HUDEP-2 (cell line): Measurements from ENCODE around the gene SMIM14.

ENCODE experiments used
- DNase-seq, 76 experiments: peaks; one replicate each; lab custom pipeline; 2025; ENCODE audit not compliant: unreplicated experiment in 76 of 76; lab: John Stamatoyannopoulos, UW

The SMIM14 gene

DNA sequence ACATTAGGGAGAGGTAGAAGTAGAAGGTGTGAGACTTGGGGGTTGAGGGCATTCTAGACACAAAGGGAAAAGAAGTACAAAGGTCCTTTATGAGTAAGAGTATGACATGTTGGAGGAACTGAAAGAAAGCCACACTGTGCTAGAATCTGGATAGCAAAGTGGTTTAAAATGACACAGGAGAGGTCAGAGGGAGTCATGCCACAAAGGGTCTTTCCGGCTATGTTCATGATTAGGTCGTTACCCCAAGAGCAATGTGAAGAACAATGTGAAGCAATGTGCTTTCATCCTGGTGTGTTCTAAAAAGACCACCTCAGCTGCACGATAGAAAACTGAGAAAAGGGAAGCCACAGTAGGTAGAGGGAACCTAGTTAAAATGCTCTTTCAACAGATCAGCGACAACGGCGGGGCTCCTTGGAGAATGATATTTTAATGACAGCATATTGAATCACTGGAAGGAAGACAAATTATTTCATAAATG is 29.2 kb downstream of the SMIM14 start:
- DNase-seq: no peak

DNA sequence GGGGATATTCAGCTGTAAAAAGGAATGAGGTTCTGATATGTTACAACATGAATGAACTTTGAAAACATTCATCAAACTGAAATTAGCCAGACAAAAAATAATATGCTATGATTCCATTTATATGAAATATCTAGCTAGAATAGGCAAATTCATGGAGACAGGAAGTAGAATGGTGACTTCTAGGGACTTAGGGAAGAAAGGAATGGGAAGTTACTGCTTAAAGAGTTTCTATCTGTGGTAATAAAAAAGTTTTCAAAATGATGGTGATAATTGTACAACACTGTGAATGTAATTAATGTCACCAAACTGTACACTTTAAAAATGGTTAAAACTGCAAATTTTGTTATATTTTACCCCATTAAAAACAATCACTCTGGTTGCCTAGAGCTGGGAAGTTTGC is 30.2 kb downstream of the SMIM14 start:
- no peak for DNase-seq

DNA sequence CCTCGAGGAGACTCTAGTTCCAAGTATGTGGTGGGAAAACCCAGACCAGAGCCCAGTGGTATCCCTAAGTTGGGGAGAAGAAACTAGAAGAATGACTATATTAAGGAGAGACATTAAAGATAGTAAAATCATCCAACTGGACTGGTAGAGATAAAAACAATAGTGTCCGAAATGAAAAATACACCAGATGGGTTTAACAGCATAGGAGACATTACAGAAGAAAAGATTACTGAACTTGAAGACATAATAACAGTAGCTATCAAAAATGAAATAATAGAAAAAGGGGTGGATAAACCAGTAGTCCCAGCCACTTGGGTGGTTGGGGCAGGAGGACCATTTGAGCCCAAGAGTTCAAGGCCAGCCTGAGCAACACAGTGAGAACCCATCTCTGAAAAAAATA is 31.9 kb downstream of the SMIM14 start:
- DNase-seq: no peak

DNA sequence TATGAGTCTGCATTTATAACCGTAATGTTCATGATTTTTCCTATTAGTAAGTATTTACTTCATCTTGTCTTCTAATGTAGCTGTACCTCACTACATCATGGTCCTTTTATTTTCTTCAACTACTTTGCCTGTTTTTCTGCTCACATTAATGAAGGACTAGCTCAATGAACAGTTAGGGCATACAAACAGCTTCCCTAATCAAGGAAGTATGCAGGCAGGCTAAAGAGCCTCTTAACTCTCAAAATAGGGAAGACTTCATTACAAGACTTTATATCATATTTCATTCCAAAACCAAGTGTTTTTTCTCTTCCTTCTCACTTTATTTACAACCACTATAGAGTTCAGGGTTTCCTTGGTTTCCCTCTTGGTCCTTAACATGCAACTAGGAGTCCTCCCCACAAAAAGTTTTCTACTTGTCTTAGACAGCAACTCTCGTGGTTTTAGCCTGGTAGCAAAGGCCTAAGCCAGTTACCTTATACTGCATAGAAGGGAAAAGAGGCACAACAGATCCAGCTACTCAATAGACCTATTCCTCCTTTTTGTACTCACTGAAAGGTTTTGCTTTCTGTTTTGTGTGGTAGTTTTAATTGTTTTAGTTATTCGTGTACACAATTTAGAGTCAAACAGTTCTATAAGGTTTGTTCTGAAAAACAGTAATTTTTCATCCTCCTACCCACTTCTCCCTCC is 40.8 kb downstream of the SMIM14 start:
- no peak for DNase-seq

DNA sequence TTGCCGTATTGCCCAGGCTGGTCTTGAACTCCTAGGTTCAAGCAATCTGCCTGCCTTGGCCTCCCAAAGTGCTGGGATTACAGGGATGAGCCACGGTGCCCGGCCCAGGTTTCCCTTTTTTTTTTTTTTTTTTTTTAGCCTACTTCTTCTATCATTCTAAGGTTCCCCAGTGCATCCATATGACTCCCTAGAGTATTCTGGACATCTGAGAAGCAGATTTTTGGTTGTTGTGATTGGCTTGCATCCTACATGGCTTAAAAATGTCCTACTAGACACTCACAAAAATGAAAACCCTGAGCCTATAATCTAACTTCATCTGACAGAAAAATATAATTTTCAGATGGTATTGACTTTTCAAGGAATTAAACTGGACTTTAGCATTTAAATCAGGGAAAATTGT is 41.7 kb downstream of the SMIM14 start:
- DNase-seq: no peak

DNA sequence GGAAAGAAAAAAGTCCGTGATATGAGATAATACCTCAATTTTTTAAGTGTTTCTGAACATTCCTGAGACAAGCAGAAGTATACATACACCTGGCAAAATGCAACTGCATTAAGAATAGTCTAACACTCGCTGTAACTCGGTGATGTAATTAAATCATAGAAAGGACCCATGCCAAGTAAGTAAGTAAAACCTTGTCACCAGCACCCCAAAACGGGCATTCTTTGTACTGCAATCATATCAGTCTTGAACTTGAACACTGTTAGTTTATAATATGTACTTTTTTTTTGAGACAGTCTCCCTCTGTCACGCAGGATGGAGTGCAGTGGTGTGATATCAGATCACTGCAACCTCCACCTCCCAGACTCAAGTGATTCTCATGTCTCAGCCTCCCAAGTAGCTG is 47.4 kb downstream of the SMIM14 start:
- DNase-seq: peak in 23 of 76 experiments; percentile 0 to 42 (median 8)

DNA sequence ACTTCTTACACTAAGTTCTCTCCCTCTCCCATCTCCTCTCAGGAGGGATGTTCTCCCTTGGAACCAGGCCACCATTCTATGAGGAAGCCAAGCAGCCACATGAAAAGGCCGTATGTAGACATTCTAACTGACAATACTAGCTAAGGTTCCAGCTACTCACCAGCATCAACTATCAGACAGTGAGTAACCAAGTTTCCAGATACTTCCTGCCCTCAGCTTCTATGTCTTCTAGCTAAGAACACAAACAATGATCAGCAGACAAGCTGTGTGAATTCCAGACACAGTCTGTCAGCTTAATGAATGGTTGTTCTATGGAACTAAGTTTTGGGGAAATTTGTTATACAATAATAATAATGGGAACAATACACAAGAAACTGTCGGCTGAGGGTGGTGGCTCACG is 50.8 kb downstream of the SMIM14 start:
- DNase-seq: no peak

DNA sequence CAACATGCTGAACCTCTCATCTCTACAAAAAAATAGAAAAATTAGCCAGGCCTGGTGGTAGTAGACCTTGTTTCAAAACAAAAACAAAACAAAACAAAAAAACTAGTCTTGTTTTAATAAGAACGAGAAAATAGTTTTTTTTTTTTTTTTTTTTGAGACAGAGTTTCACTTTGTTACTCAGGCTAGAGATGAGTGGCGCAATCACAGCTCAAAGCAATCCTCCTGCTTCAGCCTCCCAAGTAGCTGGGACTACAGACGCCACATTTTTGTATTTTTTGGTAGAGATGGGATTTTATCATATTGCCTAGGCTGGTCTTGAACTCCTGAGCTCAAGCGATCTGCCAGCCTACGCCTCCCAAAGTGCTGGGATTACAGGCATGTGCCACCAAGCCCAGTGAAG is 63.7 kb downstream of the SMIM14 start:
- DNase-seq: no peak

DNA sequence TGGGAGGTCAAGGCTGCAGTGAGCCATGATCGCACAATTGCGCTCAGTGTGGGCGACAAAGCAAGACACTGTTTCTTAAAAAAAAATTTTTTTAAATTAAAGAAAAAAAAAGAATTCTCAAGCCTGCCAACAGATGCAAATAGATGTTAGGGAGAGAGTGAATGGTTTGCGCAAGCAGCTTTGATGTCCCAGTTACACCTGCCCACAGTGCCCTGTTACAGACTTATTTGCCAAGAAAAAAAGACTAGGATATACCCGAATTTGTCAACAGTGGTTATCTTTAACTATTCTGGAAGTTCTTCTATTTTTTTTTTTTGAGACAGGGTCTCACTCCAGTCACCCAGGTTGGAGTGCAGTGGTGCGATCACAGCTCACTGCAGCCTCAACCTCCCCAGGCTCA is 67.2 kb downstream of the SMIM14 start:
- DNase-seq: no peak

DNA sequence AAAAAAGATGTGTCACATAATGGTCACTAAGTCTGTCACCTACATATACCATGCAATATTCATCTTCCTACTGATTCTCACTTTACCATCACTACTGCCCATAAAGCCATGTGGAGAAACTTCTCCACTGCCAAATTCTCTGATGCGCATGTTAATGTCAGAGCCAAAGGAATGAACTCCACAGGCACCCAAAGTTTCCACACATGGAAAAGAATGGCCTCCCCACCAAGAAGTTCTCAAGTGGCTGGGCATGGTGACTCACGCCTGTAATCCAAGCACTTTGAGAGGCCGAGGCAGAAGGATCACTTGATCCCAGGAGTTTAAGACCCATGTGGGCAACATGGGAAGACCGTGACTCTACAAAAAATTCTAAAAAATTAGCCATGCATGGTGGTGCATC is 67.6 kb downstream of the SMIM14 start:
- no peak for DNase-seq

DNA sequence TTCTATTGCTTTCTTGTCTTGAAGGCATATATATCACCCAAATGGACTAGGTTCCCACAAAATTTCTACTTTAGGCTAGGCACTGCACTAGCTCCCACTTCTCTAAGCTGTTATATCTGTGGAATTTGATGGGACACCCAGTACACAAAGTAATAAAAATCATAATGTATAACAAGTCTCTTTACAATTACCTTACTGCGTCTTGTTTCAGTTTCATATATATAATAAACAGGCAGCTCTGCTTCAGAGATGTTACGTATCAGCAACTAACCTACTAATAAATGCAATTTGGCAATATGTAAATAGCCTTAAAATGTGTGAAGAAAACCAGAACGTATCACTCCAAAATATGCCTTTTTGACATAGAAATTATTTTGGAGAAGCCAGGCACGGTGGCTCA is 69.5 kb downstream of the SMIM14 start:
- no peak for DNase-seq

DNA sequence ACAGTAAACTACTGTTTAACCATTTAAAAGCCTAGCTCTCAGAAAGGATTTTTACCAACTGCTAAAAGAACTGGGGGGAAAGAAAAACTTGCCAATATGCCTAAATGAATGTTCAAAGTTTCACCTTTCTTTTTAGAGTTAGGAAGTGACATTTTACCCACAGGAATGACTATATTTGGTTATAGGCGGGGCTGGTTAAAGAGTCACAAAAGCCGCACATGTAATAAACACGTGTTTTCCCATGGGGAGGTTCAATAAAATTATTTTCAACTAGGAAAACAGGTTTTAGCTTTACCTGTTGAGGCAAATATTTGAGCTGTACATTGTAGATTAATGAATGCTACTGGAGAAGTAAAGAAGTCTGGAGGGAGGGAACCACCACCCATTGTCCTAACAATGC is 69.9 kb downstream of the SMIM14 start:
- no peak for DNase-seq

DNA sequence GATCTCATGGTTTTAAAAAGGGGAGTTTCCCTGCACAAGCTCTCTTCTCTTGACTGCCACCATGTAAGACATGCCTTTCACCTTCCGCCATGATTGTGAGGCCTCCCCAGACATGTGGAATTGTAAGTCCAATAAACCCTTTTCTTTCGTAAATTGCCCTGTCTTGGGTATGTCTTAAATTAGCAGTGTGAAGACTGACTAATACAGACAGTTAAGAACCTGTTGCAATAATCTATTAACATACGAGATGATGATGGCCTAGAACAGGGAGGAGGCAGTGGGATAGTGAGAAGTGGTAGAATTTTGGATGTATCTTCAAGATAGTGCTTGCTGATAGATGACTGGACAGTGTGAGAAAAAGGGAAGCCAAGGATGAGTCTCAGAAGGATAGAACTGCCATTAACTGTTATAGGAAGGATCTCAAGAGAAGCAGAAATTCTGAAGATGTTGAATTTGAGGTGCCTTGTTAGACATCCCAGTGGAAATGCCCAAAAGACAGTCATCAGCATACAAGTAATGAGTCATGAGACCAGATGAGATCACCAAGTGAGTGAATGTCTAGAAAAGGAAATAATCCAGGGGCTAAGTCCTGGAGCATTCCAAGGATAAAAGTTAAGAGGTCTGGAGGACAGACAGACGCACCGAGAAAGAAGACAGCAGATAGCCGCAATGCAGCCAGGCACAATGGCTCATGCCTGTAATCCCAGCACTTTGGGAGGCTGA is 72.6 kb downstream of the SMIM14 start:
- no peak for DNase-seq

DNA sequence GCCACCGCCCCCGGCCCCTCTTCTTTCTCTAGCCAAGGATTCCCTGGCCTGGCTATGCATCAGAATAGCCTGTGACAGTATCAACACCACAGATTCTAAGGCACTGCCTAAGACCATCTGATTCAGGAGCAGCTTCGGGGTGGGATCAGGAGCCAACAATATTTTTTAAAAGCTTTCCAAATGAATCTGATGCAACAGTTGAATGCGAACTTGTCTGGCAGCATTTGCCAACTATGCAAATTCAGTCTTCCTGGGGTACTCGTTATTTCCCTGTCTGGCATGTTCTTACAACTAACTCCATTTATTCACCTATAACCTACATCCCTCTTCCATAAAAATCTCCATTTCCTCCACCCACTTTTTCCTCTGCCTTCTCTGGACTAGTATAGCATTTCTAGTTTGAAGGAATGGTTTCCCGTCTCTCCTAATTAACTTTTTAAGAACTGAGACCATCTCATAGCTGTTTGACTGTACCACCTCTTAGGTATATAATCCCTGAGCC is 75.3 kb downstream of the SMIM14 start:
- no peak for DNase-seq

DNA sequence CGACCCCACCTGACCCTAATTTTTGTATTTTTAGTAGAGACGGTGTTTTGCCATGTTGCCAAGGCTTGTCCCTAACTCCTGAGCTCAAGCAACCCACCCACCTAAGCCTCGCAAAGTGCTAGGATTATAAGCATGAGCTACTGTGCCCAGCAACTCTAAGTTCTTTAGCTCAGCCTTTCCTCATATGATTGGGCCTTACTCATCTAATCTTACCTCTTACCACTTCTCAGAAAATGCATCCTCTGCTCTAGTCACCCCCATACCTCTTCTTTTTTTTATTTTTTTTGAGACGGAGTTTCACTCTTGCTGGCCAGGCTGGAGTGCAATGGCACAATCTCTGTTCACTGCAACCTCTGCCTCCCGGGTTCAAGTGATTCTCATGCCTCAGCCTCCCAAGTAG is 75.9 kb downstream of the SMIM14 start:
- DNase-seq: no peak

DNA sequence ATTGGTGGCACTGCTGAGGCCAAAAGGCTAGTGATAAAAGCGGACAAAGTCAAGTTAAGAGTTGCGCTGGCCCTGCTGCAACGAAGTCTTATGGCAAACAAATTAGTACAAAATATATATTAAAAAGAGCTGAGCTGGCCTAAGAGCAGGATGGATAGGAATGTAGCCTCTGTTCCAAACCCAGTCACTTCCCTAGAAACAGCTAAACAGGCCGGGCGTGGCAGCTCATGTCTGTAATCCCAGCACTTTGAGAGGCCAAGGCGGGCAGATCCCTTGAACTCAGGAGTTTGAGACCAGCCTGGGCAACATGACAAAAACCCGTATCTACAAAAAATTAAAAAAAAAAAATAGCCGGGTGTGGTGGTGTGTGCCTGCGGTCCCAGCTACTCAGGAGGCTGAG is 79.0 kb downstream of the SMIM14 start:
- no peak for DNase-seq

DNA sequence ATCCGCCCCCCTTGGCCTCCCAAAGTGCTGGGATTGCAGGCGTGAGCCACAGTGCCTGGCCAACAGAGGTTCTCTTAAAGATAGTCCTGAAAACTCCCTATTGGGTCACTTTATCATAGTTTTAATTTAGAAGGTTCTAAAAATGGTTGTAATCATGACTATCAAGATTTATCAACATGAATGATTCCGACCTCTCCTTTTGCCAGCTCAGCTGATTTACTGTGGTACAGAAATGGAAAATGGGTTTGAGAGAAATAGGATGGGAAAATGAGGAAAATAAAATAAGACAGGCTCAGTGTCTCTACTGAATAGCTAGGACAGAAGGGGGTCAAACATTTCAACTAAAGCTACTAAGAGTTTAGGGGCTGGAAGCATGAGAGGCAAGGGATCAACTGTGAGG is 83.2 kb downstream of the SMIM14 start:
- no peak for DNase-seq

DNA sequence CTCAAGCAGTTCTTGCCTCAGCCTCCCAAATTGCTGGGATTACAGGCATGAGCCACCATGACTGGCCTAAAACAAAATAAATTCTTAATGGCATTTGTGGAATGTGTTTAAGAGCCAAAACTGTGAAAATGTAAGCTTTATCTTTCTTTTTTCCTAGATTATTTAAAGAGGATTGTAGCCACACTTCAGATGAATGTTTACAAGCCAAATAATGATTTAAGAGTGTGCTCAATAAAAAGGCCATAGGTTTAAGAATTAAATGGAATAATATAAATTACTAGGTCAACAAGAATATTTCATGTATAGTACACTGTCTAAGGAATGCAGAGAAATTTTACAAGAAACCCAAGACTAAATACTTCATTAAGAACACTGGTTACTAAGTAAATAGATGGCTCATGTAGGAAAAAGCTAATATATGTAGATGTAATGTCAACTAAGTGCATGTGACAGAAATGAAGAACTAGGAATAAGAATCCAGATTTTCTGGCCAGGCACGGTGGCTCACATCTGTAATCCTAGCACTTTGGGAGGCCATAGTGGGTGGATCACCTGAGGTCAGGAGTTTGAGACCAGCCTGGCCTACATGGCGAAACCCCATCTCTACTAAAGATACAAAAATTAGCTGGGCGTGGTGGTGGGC is 90.1 kb downstream of the SMIM14 start:
- DNase-seq: no peak

DNA sequence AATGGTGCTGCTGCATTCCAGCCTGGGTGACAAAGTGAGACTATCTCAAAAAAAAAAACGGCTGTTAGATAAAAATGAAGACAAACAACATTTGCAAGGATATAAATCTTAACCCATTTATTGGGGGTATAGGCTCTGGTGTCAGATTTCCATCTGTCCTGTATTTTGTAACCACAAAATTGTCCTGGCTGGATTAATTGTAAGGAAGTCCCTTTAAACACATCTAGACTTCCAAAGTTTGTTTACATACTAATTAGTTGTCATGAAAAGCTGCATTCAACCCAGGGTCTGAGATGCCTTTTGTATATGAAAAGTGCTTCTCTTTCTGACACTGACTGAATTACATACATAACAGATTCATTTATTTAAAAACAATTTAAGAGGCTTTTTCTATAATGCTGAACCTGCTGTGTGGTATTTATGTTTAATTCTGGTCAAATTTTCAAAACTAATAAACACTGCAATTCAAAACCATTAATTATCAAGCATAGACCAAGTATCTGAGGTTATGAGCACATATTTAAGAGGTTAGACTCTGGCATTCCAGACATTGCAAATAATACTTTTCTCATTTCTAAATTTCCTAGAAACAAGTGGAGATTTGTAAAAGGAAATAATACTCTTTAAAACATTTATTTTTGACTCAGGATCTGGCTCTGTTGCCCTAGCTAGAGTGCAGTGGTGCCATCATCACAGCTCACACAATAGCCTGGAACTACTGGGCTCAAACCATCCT is 93.9 kb downstream of the SMIM14 start:
- DNase-seq: no peak

DNA sequence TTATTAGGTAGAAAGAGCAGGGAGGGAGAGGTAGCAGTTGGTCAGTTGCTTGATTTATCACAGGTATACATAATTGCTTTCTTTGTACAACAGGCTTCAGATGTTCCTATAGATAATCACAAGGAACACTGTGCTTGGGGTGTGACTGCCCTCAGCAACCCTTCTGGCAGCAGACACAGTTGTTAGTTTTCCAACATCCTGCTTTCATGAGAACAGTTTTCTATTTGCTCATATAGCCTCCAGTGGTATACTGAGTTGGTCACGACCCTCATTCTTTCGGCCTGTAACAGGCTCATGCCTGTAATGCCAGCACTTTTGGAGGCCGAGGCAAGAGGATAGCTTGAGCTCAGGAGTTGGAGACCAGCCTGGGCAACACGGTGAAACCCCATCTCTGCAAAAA is 94.6 kb downstream of the SMIM14 start:
- DNase-seq: peak in 1 of 76 experiments; percentile 8

DNA sequence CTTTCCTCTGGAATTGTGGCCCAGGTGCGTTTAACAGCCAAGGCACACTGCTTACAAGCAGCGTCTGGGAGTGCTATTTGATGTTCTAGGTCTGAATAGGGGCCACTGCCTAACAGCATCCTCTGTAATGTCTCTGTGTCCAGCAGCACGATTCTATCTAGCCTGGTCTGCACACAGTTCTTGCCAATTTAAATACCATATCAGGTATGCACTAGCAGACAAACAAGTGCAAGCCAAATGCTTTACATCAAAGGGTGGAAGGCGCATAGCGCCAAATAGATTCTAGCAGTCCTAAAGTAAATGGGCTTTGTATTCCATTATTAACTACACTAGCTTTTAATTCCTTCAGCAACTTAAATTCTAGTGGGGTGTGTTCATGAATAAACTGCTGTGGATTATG is 95.6 kb downstream of the SMIM14 start:
- no peak for DNase-seq
